GM18951 (cell line): ENCODE results near the gene QPCT.

Experiments
- POLR2A ChIP-seq: IDR thresholded peaks from 4 replicates; pipeline ENCODE4 v1.6.1; 2011; ENCODE audit warnings: mild to moderate bottlenecking; ENCODE audit not compliant: insufficient read length, insufficient read depth; ENCODE audit errors: extremely low read depth
- in situ Hi-C: fragments of 300-500 bp; cut with MboI; formaldehyde crosslinking; loops from one replicate; pipeline ENCODE4 v1.12.0; 2022; ENCODE audit warnings: low sequenced_read_pairs, mixed read lengths, inconsistent platforms; ENCODE audit not compliant: unreplicated experiment

The QPCT gene

GRCh38 chr2:37319754-37320609 lies 24.4 kb upstream of the QPCT start:
- TF ChIP-seq POLR2A: no peak
- in situ Hi-C loops: no loop called here

- in situ Hi-C loops: no loop called here
Measured at GRCh38 chr2:37321029-37321682, 23.3 kb upstream of the QPCT start.

GRCh38 chr2:37322368-37322767 lies 22.1 kb upstream of the QPCT start:
- in situ Hi-C loops: no loop called here
- no peak for TF ChIP-seq POLR2A

More at GRCh38 chr2:37321029-37321682, 23.3 kb upstream of the QPCT start:
- no peak for TF ChIP-seq POLR2A

- in situ Hi-C loops: no loop called here
Measured at GRCh38 chr2:37323176-37323780, 21.2 kb upstream of the QPCT start.

GRCh38 chr2:37323781-37324535 lies 20.5 kb upstream of the QPCT start:
- no peak for TF ChIP-seq POLR2A
- in situ Hi-C loops: no loop called here

More at GRCh38 chr2:37323176-37323780, 21.2 kb upstream of the QPCT start:
- no peak for TF ChIP-seq POLR2A

GRCh38 chr2:37324536-37324785 lies 20.0 kb upstream of the QPCT start:
- TF ChIP-seq POLR2A: peak; percentile 54
- in situ Hi-C loops: no loop called here

- in situ Hi-C loops: no loop called here
- no peak for TF ChIP-seq POLR2A
Measured at GRCh38 chr2:37324786-37325624, 19.4 kb upstream of the QPCT start, which contains the start of gene PRKD3. Gene PRKD3, minus strand, starts transcription at chr2:37324833. Its CDS starts 8,309 bp downstream, at chr2:37316524.

GRCh38 chr2:37325625-37326071 lies 18.8 kb upstream of the QPCT start:
- in situ Hi-C loops: no loop called here
- TF ChIP-seq POLR2A: no peak

- no peak for TF ChIP-seq POLR2A
- in situ Hi-C loops: no loop called here
Measured at GRCh38 chr2:37326285-37326684, 18.1 kb upstream of the QPCT start.

GRCh38 chr2:37326866-37327634 lies 17.4 kb upstream of the QPCT start:
- in situ Hi-C loops: no loop called here
- TF ChIP-seq POLR2A: no peak

GRCh38 chr2:37330681-37331080 lies 13.7 kb upstream of the QPCT start:
- in situ Hi-C loops: no loop called here
- TF ChIP-seq POLR2A: no peak

- TF ChIP-seq POLR2A: no peak
Measured at GRCh38 chr2:37332560-37332959, 11.9 kb upstream of the QPCT start.

GRCh38 chr2:37333256-37333655 lies 11.2 kb upstream of the QPCT start:
- no peak for TF ChIP-seq POLR2A
- in situ Hi-C loops: no loop called here

More at GRCh38 chr2:37332560-37332959, 11.9 kb upstream of the QPCT start:
- in situ Hi-C loops: no loop called here
